A673 (cell line): ENCODE measurements around the gene NFKBIE.

Experiments used
- CTCF ChIP-seq: fragments of 300-800, 200-600 bp; sonication (generic); conservative IDR thresholded peaks from 2 replicates; pipeline ENCODE4 v1.5.1; 2017; ENCODE audit warnings: low read depth, mild to moderate bottlenecking, antibody characterized with exemption, low read length, moderate library complexity, mixed read lengths
- EZH2 ChIP-seq: fragments of 200-600 bp; sonication (generic); IDR thresholded peaks from 2 replicates; pipeline ENCODE4 v1.6.1; 2017; ENCODE audit warnings: borderline replicate concordance, low read depth, mild to moderate bottlenecking, mixed read lengths, antibody characterized with exemption, low read length; ENCODE audit not compliant: poor library complexity, severe bottlenecking

- TF ChIP-seq CTCF (no peak), EZH2 (no peak)
Observed at GRCh38 chr6:44224029-44224964, 41.1 kb downstream of the NFKBIE start.
